Activated naive CD8-positive, alpha-beta T cell treated with anti-CD3 and anti-CD28 coated beads for 36 hours (primary cell): ENCODE measurements around the gene ZNF276. TPM values are rescaled to one million over a fixed set of nuclear protein-coding genes. Genes with fewer than 3 reads are reported as not detected.

Source experiments
- DNase-seq: peaks from one replicate; pipeline ENCODE4 v3.0.0; 2021
- H3K27ac Mint-ChIP-seq: one replicate; pipeline ENCODE4 v1.8.0; 2022; ENCODE audit warnings: mild to moderate bottlenecking, moderate library complexity, mixed read lengths
- H3K27me3 Mint-ChIP-seq: one replicate; pipeline ENCODE4 v1.8.0; 2022; ENCODE audit warnings: mild to moderate bottlenecking, mixed read lengths
- H3K36me3 Mint-ChIP-seq: one replicate; pipeline ENCODE4 v1.8.0; 2021; ENCODE audit warnings: mild to moderate bottlenecking, mixed read lengths
- H3K4me1 Mint-ChIP-seq: one replicate; pipeline ENCODE4 v1.8.0; 2021; ENCODE audit warnings: mixed read lengths
- H3K4me3 Mint-ChIP-seq: one replicate; pipeline ENCODE4 v1.8.0; 2022; ENCODE audit warnings: mild to moderate bottlenecking, moderate library complexity, mixed read lengths
- H3K9me3 Mint-ChIP-seq: one replicate; pipeline ENCODE4 v1.8.0; 2022; ENCODE audit warnings: mixed read lengths
- total RNA-seq, 2 experiments: library from RNA; stranded (reverse); gene quantifications; one replicate each; pipeline ENCODE4 v1.2.3, GENCODE V29; 2021

ZNF276 gene
- total RNA-seq, 2 experiments from 2014 or later: 24.7 to 24.9 TPM

DNA sequence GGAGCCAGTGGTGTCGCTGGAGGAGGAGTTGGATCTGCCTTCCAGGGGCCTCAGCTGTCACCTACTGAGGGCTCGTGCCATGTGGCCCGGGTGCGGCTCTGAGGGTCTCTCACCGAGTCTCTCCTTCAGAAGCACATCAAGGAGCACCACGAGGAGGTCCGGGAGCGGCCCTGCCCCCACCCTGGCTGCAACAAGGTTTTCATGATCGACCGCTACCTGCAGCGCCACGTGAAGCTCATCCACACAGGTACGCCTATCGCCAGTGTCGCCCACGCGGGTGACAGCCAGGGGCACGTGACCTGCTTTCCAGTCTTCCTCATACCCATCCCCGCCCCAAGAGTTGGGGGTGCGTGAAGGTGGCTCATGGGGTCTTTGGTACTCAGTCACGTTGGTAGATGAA, 12.5 kb downstream of the ZNF276 start:
- no peaks in the 10 kb centered on the region for H3K9me3 Mint-ChIP-seq

DNA sequence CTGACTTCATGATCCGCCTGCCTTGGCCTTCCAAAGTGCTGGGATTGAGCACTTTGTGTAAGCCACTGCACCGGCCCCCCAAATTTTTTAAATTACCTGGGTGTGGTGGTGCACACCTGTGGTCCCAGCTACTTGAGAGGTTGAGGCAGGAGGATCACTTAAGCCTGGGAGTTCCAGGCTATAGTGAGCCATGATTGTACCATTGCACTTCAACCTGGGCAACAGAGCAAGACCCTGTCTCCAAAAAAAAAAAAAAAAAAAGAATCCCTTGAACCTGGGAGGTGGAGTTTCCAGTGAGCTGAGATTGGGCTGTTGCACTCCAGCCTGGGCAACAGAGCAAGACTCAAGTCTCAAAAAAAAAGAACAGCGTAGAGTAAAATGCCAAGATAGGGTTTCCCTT, 15.2 kb downstream of the ZNF276 start:
- H3K9me3 Mint-ChIP-seq: no peaks in the 10 kb centered on the region
- peaks cover 53% of the 10 kb centered on the region for H3K36me3 Mint-ChIP-seq
- no peaks in the 10 kb centered on the region for H3K27me3 Mint-ChIP-seq
- no peak overlapping the region for H3K4me3 Mint-ChIP-seq
- H3K27ac Mint-ChIP-seq: peak overlapping the region; percentile 68
- no peak for DNase-seq
- H3K4me1 Mint-ChIP-seq: peaks cover 28% of the 10 kb centered on the region

More for the DNA sequence above, 12.5 kb downstream of the ZNF276 start:
- peaks cover 52% of the 10 kb centered on the region for H3K36me3 Mint-ChIP-seq
- peaks cover 36% of the 10 kb centered on the region for H3K4me1 Mint-ChIP-seq
- no peak overlapping the region for H3K4me3 Mint-ChIP-seq
- DNase-seq: no peak
- peak overlapping the region; percentile 51 for H3K27ac Mint-ChIP-seq
- no peaks in the 10 kb centered on the region for H3K27me3 Mint-ChIP-seq

- peaks cover 53% of the 10 kb centered on the region for H3K36me3 Mint-ChIP-seq
- DNase-seq: peak; percentile 55
- no peaks in the 10 kb centered on the region for H3K9me3 Mint-ChIP-seq
- H3K27me3 Mint-ChIP-seq: no peaks in the 10 kb centered on the region
- H3K27ac Mint-ChIP-seq: peak overlapping the region; percentile 68
- H3K4me1 Mint-ChIP-seq: peaks cover 23% of the 10 kb centered on the region
- peak overlapping the region; percentile 22 for H3K4me3 Mint-ChIP-seq
These were observed 16.2 kb downstream of the ZNF276 start for GRCh38 chr16:89737341-89738071.

- Mint-ChIP-seq H3K27ac (peak overlapping the region; percentile 35), H3K4me1 (peaks cover 23% of the 10 kb centered on the region), H3K36me3 (peaks cover 51% of the 10 kb centered on the region), H3K9me3 (no peaks in the 10 kb centered on the region), H3K27me3 (no peaks in the 10 kb centered on the region), H3K4me3 (no peak overlapping the region)
- DNase-seq: no peak
These were observed 16.7 kb downstream of the ZNF276 start for GRCh38 chr16:89738072-89738377.

DNA sequence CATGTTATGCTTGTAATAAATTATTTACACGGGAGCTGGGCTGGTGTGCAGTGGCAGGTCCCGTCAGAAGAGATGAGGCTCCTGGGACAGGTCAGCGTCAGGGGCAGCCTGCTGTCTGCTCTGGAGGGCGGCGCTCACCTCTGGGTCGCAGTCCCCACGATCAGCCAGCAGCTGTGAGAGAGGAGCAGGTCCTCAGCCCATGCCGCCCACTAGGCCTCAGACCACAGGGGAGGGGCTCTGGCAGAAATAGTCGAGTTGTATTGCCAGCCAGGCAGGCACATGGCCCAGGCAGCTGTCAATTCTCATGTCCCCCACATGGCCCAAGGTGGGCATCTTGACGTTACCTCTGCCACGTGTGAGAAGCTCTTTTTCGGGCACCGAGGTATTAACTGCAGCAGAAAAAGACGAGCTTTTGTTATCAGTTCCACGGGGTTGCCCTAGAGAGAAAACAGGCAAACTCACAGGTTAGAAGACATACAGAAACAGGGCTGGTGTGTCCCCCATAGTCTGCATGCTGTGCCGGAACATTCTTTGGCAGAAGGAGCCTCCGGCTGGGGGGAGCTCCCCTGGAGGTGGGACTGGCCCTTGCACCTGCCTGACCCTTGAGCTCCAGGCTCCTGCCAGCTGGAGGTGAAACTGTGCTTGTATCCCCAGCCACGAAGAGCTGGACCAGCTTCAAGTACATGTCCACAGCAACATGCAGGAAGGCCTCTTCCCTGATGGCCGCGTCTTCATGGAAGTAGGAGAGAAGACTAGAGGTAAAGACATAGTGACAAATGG, 17.4 kb downstream of the ZNF276 start:
- H3K4me1 Mint-ChIP-seq: peaks cover 20% of the 10 kb centered on the region
- H3K27ac Mint-ChIP-seq: peak overlapping the region; percentile 66
- no peak overlapping the region for H3K4me3 Mint-ChIP-seq
- no peaks in the 10 kb centered on the region for H3K9me3 Mint-ChIP-seq
- H3K27me3 Mint-ChIP-seq: no peaks in the 10 kb centered on the region
- DNase-seq: no peak
- peaks cover 49% of the 10 kb centered on the region for H3K36me3 Mint-ChIP-seq

GRCh38 chr16:89739383-89739782, 18.0 kb downstream of the ZNF276 start:
- no peaks in the 10 kb centered on the region for H3K9me3 Mint-ChIP-seq
- DNase-seq: no peak
- no peak overlapping the region for H3K4me3 Mint-ChIP-seq
- peak overlapping the region; percentile 34 for H3K27ac Mint-ChIP-seq
- no peaks in the 10 kb centered on the region for H3K27me3 Mint-ChIP-seq
- peaks cover 22% of the 10 kb centered on the region for H3K4me1 Mint-ChIP-seq
- peaks cover 50% of the 10 kb centered on the region for H3K36me3 Mint-ChIP-seq

DNA sequence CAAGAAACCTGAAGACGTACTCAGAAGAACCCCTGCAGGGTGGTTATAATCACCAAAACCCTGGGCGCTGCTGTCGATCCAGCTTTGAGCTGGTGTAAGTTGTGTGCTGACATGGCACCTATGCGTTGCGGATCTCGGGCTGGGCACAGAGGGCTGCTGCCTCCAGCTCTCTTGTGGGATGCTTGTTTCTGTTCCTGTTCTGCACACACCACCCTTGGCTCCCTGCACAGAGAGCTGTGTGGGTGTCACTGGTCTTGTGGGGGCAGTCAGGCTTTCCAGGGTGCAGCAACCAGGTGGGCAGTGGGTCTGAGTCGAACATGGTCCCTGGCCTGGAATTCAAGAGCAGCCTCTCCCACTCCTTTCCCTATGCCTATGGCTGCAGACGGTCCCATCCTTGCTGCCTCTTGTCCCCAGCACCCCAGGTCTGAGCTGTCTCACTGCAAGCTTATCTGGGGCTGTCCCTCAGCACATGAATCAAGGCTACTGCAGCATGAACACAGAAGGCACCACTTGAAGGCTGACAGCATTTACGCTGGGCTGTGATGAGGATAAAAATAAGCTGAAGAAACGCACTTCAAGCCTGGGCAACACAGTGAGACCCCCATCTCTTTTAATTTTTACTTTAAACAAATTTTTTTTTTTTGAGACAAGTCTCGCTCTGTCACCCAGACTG, 20.1 kb downstream of the ZNF276 start:
- DNase-seq: no peak
- Mint-ChIP-seq H3K4me3 (no peak overlapping the region), H3K4me1 (peaks cover 19% of the 10 kb centered on the region), H3K9me3 (no peaks in the 10 kb centered on the region), H3K27me3 (no peaks in the 10 kb centered on the region), H3K36me3 (peaks cover 47% of the 10 kb centered on the region), H3K27ac (peak overlapping the region; percentile 62)

DNA sequence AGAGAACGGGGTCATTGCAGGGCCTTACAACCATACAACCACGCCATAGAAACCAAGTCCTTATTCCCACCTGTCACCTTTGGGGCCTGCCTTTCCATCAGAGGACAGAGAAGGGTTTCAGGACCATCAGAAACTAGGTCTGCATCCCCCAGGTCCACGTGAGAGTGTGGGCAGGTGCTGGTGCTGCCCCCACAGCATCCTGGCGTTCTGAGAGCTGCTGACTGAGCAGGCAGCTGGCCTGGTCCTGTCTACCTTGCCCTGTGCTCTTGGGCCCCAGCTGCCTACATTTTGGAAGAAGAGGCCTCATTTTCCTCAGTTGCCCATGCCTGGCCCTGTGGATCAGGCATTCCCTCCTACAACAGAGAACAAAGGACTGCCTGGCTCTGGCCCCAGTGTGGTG, 21.6 kb downstream of the ZNF276 start:
- Mint-ChIP-seq H3K27ac (peak overlapping the region; percentile 54), H3K4me3 (no peak overlapping the region), H3K36me3 (peaks cover 36% of the 10 kb centered on the region), H3K9me3 (no peaks in the 10 kb centered on the region), H3K4me1 (peaks cover 5% of the 10 kb centered on the region), H3K27me3 (no peaks in the 10 kb centered on the region)
- DNase-seq: no peak

GRCh38 chr16:89744813-89745212, 23.5 kb downstream of the ZNF276 start:
- H3K36me3 Mint-ChIP-seq: peaks cover 31% of the 10 kb centered on the region

DNA sequence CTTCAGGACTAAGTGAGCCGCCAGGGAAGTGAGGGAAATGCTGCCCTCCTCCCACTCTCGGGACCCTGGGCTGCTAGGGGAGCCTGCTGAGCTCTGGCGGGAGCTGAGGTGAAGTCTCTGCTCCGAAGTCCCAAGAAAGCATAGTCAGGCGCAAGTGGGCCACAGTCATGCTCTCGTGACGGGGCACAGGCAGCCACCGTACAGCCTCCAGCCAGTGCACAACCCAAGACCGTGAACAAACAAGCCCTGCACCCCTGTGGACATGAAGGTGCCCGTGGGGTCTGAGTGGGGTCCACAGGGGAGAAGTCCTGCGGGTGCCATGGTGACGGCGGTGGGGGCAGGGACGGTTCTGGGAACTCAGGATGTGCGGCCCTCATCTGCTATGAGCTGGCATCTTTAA, 24.7 kb downstream of the ZNF276 start:
- no peaks in the 10 kb centered on the region for H3K27me3 Mint-ChIP-seq
- H3K4me1 Mint-ChIP-seq: peaks cover 8% of the 10 kb centered on the region
- no peaks in the 10 kb centered on the region for H3K9me3 Mint-ChIP-seq
- no peak overlapping the region for H3K4me3 Mint-ChIP-seq
- DNase-seq: no peak
- H3K27ac Mint-ChIP-seq: no peak overlapping the region
- peaks cover 32% of the 10 kb centered on the region for H3K36me3 Mint-ChIP-seq

More at GRCh38 chr16:89744813-89745212, 23.5 kb downstream of the ZNF276 start:
- H3K27me3 Mint-ChIP-seq: no peaks in the 10 kb centered on the region
- no peaks in the 10 kb centered on the region for H3K9me3 Mint-ChIP-seq
- DNase-seq: no peak
- no peak overlapping the region for H3K4me3 Mint-ChIP-seq
- peaks cover 7% of the 10 kb centered on the region for H3K4me1 Mint-ChIP-seq
- no peak overlapping the region for H3K27ac Mint-ChIP-seq

DNA sequence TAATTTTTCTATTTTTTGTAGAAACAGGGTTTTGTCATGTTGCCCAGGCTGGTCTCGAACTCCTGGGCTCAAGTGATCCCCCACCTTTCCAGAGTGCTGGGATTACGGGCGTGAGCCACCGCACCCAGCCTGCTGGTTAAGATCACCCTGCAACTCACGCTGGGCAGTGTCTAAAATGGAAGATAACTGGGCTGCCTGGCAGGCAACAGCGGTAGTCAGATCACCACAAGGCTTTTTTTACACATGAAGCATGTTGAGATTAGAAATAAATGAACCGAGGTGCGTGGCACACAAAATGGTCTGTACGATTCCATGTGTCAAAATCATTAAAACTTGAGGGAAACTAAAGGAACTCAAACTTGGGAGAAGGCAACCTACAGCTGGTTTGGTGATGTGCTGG, 26.7 kb downstream of the ZNF276 start:
- peaks cover 31% of the 10 kb centered on the region for H3K36me3 Mint-ChIP-seq

DNA sequence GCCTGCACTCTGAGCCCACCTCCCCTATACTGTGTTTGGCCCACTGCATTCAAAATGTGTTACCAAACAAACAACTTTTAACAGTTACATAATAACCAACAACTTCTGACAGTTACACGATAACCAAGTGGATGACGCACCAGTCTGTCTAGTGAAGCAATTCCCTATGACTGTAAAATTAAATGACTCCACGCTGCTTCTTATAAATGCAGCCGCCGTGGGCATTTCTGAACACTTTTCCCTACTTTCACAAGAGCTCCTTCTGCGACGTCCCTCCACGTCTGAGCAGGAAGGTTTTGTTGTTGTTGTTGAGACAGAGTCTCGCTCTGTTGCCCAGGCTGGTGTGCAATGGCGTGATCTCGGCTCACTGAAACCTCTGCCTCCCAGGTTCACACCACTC, 27.6 kb downstream of the ZNF276 start:
- no peak for DNase-seq
- H3K9me3 Mint-ChIP-seq: no peaks in the 10 kb centered on the region
- H3K27ac Mint-ChIP-seq: no peak overlapping the region
- H3K4me1 Mint-ChIP-seq: peaks cover 6% of the 10 kb centered on the region
- no peaks in the 10 kb centered on the region for H3K27me3 Mint-ChIP-seq
- H3K4me3 Mint-ChIP-seq: no peak overlapping the region
- H3K36me3 Mint-ChIP-seq: peaks cover 31% of the 10 kb centered on the region

More for the DNA sequence above, 26.7 kb downstream of the ZNF276 start:
- Mint-ChIP-seq H3K27me3 (no peaks in the 10 kb centered on the region), H3K4me3 (no peak overlapping the region), H3K4me1 (peaks cover 6% of the 10 kb centered on the region), H3K27ac (no peak overlapping the region), H3K9me3 (no peaks in the 10 kb centered on the region)
- no peak for DNase-seq

DNA sequence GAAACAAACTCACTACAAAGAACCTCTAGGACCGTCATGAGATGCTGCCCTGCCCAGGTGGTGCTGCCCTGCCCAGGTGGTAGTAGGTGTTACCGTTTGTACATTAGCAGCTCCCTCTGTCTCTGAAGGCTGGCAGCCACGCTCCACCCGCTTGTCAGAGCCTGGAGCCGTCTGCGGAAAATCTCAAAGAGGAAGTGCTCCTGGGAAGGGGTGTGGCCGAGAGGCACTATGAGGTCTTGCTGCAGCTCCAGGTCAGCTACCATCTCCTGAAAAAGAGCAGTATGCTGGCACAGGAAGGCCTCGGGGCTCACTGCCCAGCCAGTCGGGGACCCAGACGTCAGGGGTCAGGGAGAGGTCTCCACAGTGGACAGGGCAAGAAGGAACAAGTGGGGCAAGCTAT, 28.3 kb downstream of the ZNF276 start:
- no peak for DNase-seq
- Mint-ChIP-seq H3K27ac (no peak overlapping the region), H3K36me3 (peaks cover 26% of the 10 kb centered on the region), H3K27me3 (no peaks in the 10 kb centered on the region), H3K9me3 (no peaks in the 10 kb centered on the region), H3K4me1 (peaks cover 4% of the 10 kb centered on the region), H3K4me3 (no peak overlapping the region)

DNA sequence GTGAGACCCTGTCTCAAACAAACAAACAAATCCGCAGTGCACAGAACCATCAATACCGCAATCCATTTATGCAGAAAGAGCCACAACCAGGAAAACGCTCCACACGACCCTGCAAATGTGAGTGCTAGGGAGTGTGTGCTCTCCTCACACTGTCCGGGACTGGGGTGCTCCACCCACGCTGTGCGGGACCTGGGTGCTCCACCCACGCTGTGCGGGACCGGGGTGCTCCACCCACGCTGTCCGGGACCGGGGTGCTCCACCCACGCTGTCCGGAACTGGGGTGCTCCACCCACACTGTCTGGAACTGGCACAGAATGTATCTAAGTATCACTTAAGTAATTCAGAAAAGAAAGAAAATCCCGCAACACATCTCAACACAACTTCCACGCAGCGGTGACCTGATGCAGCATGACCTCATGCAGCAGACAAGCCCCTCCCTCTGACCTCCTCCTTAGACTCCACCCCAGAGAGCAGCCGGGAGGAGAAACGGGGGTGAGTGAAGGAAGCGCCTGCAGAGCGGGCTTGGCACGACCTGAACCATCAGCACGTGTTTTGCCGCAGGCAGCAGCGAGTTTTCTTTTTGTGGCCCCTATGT, 38.5 kb downstream of the ZNF276 start:
- DNase-seq: no peak
- Mint-ChIP-seq H3K9me3 (no peaks in the 10 kb centered on the region), H3K27ac (no peak overlapping the region), H3K4me3 (no peak overlapping the region), H3K36me3 (peaks cover 49% of the 10 kb centered on the region), H3K4me1 (peaks cover 22% of the 10 kb centered on the region), H3K27me3 (no peaks in the 10 kb centered on the region)

DNA sequence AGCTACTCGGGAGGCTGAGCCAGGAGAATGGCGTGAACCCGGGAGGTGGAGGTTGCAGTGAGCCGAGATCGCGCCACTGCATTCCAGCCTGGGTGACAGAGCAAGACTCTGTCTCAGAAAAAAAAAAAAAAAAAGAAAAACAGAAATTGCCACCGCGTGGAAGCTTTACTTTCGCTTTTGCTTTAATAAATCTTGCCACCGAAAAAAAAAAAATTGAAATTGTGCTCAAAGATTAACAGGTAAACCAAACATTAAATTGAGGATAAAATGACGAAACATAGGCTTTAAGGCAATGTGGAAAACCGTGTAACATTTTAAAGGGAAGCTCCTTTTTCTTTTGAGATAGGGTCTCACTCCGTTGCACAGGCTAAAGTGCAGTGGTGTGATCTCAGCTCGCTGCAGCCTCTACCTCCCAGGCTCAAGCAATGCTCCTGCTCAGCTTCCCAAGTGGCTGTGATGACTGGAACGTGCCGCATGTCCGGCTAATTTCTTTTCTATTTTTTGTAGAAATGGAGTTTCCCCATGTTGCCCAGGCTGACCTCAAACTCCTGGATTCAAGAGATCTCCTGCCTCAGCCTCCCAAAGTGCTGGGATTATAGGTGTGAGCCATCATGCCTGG, 40.1 kb downstream of the ZNF276 start:
- H3K27me3 Mint-ChIP-seq: no peaks in the 10 kb centered on the region
- H3K4me3 Mint-ChIP-seq: peak overlapping the region; percentile 69
- DNase-seq: no peak
- H3K27ac Mint-ChIP-seq: peak overlapping the region; percentile 82
- H3K4me1 Mint-ChIP-seq: peaks cover 30% of the 10 kb centered on the region
- no peaks in the 10 kb centered on the region for H3K9me3 Mint-ChIP-seq
- H3K36me3 Mint-ChIP-seq: peaks cover 50% of the 10 kb centered on the region
